ENCODE results near the gene KNSTRN.
A peak's percentile ranks its signal among the peaks of the same experiment; 100 is the strongest.

The KNSTRN gene

DNA sequence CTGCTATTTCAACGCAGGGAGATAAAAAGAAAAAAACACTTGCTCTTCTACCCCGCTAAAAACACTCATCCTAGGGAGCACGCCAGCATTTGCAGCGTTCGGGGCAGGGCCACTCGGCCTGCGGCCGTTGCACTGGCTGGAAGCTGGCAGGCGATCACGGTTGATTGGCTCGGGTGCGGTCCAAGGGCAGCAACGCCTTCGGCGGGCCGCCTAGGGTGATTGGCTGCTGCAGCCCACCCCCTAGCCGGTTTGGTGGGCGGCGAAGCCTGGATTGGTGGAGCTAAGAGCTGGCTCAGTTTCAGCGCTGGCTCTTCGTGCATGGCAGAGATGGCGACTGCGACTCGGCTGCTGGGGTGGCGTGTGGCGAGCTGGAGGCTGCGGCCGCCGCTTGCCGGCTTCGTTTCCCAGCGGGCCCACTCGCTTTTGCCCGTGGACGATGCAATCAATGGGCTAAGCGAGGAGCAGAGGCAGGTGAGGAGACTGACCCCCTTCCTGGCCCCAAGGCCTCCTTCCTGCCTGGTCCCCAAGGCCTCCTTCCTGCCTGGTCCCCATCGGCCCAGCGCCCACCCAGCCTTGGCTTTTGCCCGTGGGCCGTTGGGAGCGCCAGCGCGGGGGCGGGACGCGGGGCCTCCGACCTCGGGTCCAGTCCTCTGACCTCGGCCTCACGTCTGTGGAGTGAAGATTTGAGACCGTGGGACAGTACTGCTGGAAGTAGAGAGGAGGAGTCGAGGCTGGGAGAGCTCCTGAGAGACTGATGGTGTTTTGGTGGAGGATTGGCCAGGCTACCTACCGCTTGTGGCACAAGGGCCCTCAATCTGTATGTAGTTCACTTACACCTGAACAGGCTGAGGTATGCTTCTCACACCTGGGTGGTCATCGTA is 23.2 kb downstream of the KNSTRN start, which contains the start of gene IVD:
IVD (plus strand) TSS at position 295 of the 881 bp plus-strand sequence; CDS start at position 328, 33 bp downstream.
- DNase-seq = peak; percentile 95

DNA sequence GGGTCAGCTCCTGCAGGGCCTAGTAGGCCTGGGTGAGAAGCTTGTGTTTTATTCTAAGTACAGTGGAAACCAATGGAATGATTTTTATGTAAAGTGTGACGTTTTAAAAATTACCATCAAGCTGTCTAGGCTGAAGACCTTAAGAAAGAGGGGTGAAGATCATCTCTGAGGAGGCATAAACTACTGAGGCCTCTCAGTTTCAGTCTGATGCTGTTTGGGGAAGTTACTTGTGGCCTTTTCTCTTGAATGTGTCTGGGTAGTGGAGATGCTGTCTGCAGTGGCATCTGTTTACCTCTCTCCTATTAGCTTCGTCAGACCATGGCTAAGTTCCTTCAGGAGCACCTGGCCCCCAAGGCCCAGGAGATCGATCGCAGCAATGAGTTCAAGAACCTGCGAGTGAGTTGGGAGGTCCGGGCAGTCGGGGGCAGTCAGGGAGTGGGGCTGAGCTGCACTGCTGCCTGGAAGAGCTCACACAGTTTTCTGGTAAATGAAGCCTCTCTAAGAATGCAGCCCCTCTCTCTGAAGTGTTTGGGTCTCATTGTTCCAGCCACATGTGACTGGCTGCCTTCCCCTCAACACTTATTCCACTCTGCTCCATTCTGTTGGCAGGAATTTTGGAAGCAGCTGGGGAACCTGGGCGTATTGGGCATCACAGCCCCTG is 24.9 kb downstream of the KNSTRN start:
- DNase-seq = no peak

- DNase-seq = no peak
Measured at GRCh38 chr15:40409366-40409765, 26.8 kb downstream of the KNSTRN start.

DNA sequence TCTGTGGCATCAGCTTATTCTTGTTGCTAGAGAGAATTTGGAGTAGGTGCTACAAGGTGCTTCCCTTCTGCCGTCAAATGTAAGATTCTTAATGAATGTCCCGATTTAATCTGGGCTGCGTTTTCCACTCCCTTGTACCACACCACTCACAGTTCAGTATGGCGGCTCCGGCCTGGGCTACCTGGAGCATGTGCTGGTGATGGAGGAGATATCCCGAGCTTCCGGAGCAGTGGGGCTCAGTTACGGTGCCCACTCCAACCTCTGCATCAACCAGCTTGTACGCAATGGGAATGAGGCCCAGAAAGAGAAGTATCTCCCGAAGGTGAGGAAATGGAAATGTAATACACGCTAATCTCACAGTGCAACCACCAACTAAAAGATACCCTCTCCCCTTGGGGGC is 28.0 kb downstream of the KNSTRN start:
- no peak for DNase-seq

GRCh38 chr15:40412095-40412759 is 29.7 kb downstream of the KNSTRN start:
- no peak for DNase-seq

- no peak for DNase-seq
Measured at GRCh38 chr15:40413036-40413435, 30.5 kb downstream of the KNSTRN start.

GRCh38 chr15:40414816-40415215 is 32.3 kb downstream of the KNSTRN start:
- DNase-seq = no peak

GRCh38 chr15:40415226-40415625 is 32.7 kb downstream of the KNSTRN start:
- no peak for DNase-seq

DNA sequence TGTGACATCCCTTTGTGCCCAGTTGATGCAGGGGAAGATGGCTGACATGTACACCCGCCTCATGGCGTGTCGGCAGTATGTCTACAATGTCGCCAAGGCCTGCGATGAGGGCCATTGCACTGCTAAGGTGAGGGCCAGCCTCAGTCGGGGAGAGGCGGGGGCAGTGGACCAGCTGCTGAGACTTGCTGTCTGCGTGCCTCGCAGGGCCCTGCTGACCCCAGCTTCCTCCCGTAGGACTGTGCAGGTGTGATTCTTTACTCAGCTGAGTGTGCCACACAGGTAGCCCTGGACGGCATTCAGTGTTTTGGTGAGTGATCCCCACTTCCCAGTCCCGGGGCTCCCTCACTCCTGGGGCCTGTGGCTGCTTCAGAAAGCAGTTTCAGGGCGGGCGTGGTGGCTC is 33.5 kb downstream of the KNSTRN start:
- DNase-seq = no peak

DNA sequence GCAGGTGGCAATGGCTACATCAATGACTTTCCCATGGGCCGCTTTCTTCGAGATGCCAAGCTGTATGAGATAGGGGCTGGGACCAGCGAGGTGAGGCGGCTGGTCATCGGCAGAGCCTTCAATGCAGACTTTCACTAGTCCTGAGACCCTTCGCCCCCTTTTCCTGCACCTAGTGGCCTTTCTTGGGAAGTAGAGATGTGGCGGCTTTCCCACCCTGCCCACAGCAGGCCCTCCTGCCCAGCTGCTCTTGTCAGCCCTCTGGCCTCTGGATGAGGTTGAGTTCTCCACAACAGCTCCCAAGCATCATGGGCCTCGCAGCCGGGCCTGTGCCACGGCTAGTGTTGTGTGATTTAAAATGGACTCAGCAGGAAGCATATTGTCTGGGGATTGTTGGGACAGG is 35.6 kb downstream of the KNSTRN start:
- DNase-seq = no peak

GRCh38 chr15:40420071-40420713 is 37.7 kb downstream of the KNSTRN start:
- DNase-seq = no peak

GRCh38 chr15:40420793-40421192 is 38.3 kb downstream of the KNSTRN start:
- DNase-seq = no peak

DNA sequence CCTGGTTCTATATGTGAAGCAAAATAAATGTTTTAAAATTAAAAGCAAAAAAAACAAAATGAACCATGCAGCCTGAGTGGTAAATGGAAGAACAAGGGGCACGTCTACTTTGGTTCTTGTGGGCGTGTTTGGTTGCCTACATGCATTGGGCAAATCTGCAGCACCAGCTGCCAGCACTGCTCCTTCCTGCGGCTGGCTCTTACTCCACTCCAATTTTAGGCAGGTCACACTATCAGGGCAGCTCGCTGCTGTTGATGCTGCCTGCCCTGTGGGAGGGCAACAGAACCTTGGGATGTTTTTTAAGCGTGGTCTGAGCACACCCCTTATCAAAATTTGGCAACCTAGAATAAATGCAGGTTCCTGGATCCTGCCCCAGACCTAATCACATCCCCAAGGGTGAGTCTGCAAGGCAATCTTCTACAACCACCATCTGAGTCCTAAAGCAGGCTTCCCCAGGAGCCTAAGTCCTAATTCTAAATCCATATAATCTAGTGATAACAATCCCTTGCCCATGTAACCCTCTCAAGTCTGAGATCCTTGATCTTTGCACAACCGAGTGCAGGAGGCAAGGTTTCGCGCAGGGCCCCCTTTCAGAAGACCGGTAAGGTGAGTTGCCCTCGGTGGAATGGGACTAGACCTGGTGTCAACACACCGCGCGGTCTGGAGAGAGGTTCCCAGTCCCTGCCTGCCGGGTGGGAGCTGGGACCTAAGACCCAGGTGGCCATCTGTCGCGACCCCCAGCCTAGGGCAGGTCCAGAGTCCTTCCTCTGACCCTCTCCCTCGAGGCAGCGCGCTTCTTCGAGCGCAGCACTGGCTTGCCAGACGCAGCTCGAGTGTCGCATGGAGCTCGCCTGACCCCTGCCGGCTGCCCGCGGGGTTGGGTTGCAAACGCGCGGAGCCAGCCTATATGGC is 39.0 kb downstream of the KNSTRN start:
- DNase-seq = peak; percentile 94

GRCh38 chr15:40424483-40425115 is 42.1 kb downstream of the KNSTRN start:
- DNase-seq = no peak

GRCh38 chr15:40425681-40426080 is 43.2 kb downstream of the KNSTRN start:
- no peak for DNase-seq

GRCh38 chr15:40427188-40427587 is 44.7 kb downstream of the KNSTRN start:
- no peak for DNase-seq

DNA sequence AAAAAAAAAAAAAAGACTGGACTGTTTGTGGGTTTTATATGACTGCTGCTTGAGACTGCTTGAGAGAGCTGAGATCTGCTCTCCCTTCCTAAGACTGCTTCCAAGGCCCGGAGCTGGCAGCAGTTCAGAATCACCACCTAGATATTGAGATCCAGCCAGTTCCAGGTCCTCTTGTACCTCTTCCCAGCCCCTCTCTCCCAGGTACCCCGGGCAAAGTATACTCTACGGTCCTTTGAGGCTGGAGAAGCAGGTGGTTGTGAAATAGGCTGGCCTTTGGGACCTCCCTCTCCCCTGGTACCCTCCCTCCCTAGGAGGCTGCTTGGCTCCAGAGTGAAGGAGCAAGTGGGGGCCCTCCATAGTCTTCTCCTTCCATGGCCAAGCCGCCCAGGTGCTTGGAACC is 45.7 kb downstream of the KNSTRN start:
- no peak for DNase-seq

GRCh38 chr15:40429068-40429710 is 46.7 kb downstream of the KNSTRN start:
- DNase-seq = no peak

DNA sequence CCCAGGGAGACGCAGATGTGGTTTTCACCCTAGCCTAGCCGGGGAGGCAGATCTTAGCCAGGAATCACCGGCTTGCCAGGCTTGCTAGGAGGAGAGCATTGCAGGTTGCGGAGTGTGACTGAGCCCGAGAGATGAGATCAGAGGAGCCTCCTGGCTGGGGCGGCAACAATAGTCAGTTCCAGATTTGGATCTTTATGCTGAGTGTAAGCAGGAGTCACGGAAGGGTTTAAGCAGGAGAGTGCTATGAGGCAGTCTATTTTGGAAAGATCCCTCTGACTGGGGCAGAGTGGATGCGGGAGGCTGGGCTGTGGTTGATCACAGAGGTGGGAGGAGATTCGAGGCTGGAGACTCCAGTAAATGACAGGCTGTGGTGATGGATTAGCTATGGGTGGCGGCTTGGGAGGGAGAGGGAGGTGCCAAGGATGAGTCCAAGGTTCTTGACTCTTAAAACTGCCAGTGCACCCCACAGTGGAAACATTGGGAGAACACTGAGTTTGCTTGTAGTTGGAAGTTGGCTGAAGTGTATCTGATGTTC is 47.8 kb downstream of the KNSTRN start:
- DNase-seq = no peak

DNA sequence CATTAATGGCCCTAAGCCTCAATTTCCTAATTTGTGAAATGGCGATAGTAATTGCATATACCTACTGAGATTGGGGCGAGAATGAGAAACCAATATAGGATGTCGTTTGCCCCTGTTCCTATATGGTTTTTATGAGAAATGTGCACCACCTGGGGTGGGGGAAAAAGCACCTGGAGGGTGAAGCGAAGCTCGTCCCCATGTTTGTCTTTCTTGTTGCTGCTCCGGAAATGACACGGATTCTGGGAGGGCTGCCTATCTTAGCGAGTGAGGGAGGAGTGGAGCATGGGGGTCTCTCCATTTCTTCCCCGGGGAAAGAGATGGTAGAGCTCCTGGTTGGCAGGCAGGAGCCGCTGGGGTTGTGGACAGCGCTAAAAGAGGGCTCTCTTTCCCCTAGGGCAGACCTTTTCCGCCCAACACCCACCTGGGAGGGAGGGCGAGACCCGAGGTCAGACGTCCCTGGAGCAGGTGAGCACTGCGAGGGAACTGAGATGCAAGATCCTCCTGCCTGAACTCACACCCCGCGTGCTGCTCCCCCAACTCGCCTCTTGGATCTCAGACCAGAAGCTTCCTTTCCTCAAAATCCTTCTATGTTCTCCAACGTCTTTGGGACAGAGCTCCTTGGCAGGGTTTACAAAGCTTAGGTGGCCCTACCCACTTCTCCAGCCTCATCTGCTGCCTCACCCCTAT is 52.6 kb downstream of the KNSTRN start:
- DNase-seq = no peak
